Sigmoid colon (tissue), 7 donors: ENCODE measurements around the gene TP53INP2. TPM values are rescaled to one million over a fixed set of nuclear protein-coding genes. Genes with fewer than 3 reads are reported as not detected.
"Not testable (repeated sequence)": the region's sequence is repeated elsewhere in the genome, so short reads cannot be mapped to it uniquely, and the experiment has no call there.

Source experiments
- DNase-seq: peaks from one replicate; pipeline ENCODE4 v3.0.0-alpha.2; 2019
- H3K27ac ChIP-seq, 4 donors: fragments of 200-600 bp; sonication (generic); one replicate each; pipeline ENCODE4 v1.5.1; 2016 to 2019; ENCODE audit warnings: mild to moderate bottlenecking in 1 of 4
- H3K27me3 ChIP-seq, 3 donors: fragments of 200-600 bp; sonication (generic); one replicate each; pipeline ENCODE4 v1.5.1; 2019; ENCODE audit warnings: mild to moderate bottlenecking in 1 of 3
- H3K36me3 ChIP-seq, 4 donors: fragments of 200-600 bp; sonication (generic); one replicate each; pipeline ENCODE4 v1.5.1; 2016 to 2019
- H3K4me1 ChIP-seq, 4 donors: fragments of 200-600 bp; sonication (generic); one replicate each; pipeline ENCODE4 v1.5.1; 2017 to 2019
- H3K4me3 ChIP-seq, 4 donors: fragments of 200-600 bp; sonication (generic); one replicate each; pipeline ENCODE4 v1.5.1; 2017 to 2019; ENCODE audit warnings: mild to moderate bottlenecking in 2 of 4, moderate library complexity in 1 of 4
- H3K9me3 ChIP-seq, 4 donors: fragments of 200-600 bp in 3 of 4; sonication (generic) in 3 of 4; one replicate each; pipeline versions ENCODE4 v1.5.1 to v1.6.1; 2013 to 2019
- CTCF ChIP-seq, 4 experiments: fragments of 450-650 bp in 3 of 4; fragments of 200-600 bp in 1 of 4; IDR thresholded peaks; one replicate each; pipeline ENCODE4 v1.5.1; 2016 to 2019; ENCODE audit warnings: antibody characterized with exemption in 4 of 4, mild to moderate bottlenecking in 3 of 4, moderate library complexity in 2 of 4
- EP300 ChIP-seq, 4 donors: sonication (generic); formaldehyde crosslinking; IDR thresholded peaks; one replicate each; pipeline ENCODE4 v1.6.1; 2017; ENCODE audit warnings: antibody characterized with exemption in 4 of 4
- POLR2A ChIP-seq, 2 donors: fragments of 450-650 bp; IDR thresholded peaks; one replicate each; pipeline ENCODE4 v1.6.1; 2016; ENCODE audit warnings: antibody characterized with exemption in 2 of 2, mild to moderate bottlenecking in 2 of 2, moderate library complexity in 2 of 2
- POLR2AphosphoS5 ChIP-seq, 4 donors: sonication (generic); formaldehyde crosslinking; IDR thresholded peaks; one replicate each; pipeline ENCODE4 v1.6.1; 2017; ENCODE audit warnings: antibody characterized with exemption in 4 of 4
- WGBS, 2 donors: extraction: QIAGEN DNeasy Blood & Tissue Kit; methylation state at CpG; one replicate each; pipeline ENCODE4 v1.1.7; 2013; 5-methylcytosine and 5-hydroxymethylcytosine counted together
- intact Hi-C: fragments of 100-400 bp; cut with DNase I; formaldehyde crosslinking; loops from one replicate; pipeline ENCODE4 v1.15.1; 2023
- polyA plus RNA-seq, 3 donors: library from polyadenylated mRNA; stranded (reverse); fragments of 200-250 nt; gene quantifications; one replicate each; pipeline ENCODE4 v1.2.3, GENCODE V29; 2013
- total RNA-seq, 4 donors: library from RNA; depleted of rRNA; stranded (reverse); fragments of >200 nt; gene quantifications; one replicate each; pipeline ENCODE4 v1.1.0, GENCODE V29; 2016
- donor health status: healthy with polysubstance abuse.
- donor health status: Bipolar disorder and iron deficiency.
- donor health status: healthy.

Gene TP53INP2
- total and polyA plus RNA-seq, 7 donors: 11.5 to 252 (median 30.4) TPM

DNA sequence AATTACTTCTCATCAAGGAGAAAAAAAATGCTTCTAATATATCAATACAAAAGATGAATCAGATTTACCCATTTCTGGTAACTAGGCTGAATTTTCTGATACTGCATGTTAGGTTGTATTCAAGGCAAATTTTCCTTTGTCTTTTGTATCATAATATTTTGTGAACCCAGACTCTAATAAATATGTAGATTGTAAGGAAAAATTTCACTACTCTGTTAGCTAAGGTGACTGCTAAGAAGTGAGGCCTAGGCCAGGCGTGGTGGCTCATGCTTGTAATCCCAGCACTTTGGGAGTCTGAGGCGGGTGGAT, 12.7 kb downstream of the TP53INP2 start:
- Histone ChIP-seq H3K27me3 (no peaks in the 10 kb centered on the region), H3K27ac (no peak overlapping the region), H3K9me3 (no peaks in the 10 kb centered on the region), H3K36me3 (peaks cover 0 to 70% (median 5%) of the 10 kb centered on the region in 4 donors), H3K4me3 (no peak overlapping the region), H3K4me1 (no peaks in the 10 kb centered on the region)
- intact Hi-C loops: no loop called here
- WGBS, 2 donors: 91 to 96% methylated on average over 2 of the region's 2 CpGs
- TF ChIP-seq POLR2AphosphoS5 (IDR thresholded peaks at IDR 0.05) (no peak), CTCF (IDR thresholded peaks at IDR 0.05) (no peak), EP300 (IDR thresholded peaks at IDR 0.05) (no peak), POLR2A (IDR thresholded peaks at IDR 0.05) (no peak)
- DNase-seq: no peak

DNA sequence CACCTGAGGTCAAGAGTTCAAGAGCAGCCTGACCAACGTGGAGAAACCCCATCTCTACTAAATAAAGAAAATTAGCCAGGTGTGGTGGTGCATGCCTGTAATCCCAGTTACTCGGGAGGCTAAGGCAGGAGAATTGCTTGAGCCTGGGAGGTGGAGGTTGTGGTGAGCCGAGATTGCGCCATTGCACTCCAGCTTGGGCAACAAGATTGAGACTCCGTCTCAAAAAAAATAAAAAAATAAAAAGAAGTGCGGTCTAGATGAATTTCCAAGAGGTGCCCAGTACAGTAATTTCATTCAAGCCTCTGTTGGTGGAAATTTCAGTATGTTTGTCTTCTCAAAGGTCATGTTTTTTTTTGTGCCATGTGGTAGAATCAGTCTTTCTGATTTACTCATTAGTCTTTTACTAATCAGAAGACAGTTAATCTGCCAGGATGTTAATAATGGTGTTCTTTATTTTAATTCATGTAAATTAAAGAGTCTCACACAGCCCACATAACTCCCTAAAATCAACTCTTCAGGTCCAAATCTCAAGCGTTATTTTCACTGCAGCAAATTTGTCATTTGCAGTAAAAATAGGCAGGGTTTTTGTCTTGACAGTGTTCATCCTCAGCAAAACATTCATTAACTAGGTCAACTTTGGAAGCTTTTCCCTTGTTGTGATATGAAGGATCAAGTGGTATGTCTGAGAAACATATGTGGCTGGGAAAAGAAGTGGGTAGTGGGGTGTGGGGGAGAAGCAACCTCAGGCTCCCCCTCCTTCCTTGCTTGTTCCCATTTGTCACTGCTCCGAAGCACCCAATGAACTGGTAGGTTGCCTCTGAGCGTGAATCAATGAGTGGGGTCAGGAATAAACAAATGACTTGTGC, 13.3 kb downstream of the TP53INP2 start:
- WGBS, 2 donors: 85 to 86% methylated on average over 9 of the region's 9 CpGs
- no peaks in the 10 kb centered on the region for H3K9me3 ChIP-seq
- TF ChIP-seq POLR2AphosphoS5 (IDR thresholded peaks at IDR 0.05) (no peak), POLR2A (IDR thresholded peaks at IDR 0.05) (no peak), CTCF (IDR thresholded peaks at IDR 0.05) (no peak), EP300 (IDR thresholded peaks at IDR 0.05) (no peak)
- H3K27me3 ChIP-seq: no peaks in the 10 kb centered on the region
- peaks cover 0 to 64% (median 5%) of the 10 kb centered on the region in 4 donors for H3K36me3 ChIP-seq
- no peak for DNase-seq
- intact Hi-C loops: no loop called here
- H3K4me1 ChIP-seq: no peaks in the 10 kb centered on the region
- no peak overlapping the region for H3K27ac ChIP-seq
- H3K4me3 ChIP-seq: no peak overlapping the region

DNA sequence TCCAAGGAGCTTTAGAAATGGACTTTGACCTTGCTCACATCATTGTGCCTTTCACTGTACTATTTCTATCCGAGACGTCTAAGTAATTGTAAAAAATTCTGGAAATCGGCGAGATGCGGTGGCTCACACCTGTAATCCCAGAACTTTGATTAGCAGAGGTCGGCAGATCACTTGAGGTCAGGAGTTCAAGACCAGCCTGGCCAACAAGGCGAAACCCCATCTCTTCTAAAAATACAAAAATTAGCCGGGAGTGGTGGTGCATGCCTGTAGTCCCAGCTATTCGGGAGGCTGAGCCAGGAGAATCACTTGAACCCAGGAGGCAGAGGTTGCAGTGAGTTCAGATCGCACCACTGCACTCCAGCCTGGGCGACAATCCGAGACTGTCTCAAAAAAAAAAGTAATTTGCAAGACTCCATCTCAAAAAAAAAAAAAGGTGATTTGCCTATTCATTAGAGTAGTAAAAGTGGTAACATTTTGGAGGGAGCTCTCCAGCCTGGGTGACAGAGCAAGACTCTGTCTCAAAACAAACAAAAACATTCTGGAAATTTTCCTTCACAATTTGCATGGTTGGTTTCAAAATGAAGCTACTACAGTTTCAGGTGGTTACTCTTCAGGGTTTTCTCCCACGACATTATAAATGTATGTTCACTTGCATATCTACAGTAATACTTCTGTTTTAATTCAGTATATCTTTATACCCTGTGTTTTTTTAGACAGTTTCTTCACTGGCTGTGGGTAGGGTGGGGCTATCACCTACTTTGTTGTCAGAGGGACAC, 15.3 kb downstream of the TP53INP2 start:
- H3K27me3 ChIP-seq, H3K9me3 ChIP-seq, DNase-seq, intact Hi-C loops, H3K27ac ChIP-seq, H3K4me3 ChIP-seq, H3K4me1 ChIP-seq: not testable (repeated sequence)
- peaks cover 2 to 62% (median 6%) of the 10 kb centered on the region in 4 donors for H3K36me3 ChIP-seq
- WGBS, 2 donors: 92 to 93% methylated on average over 13 of the region's 13 CpGs

GRCh38 chr20:34720266-34720665, 16.1 kb downstream of the TP53INP2 start:
- H3K4me3 ChIP-seq: no peak overlapping the region
- intact Hi-C loops: no loop called here
- TF ChIP-seq CTCF (IDR thresholded peaks at IDR 0.05) (no peak), POLR2AphosphoS5 (IDR thresholded peaks at IDR 0.05) (no peak), EP300 (IDR thresholded peaks at IDR 0.05) (no peak), POLR2A (IDR thresholded peaks at IDR 0.05) (no peak)
- H3K27me3 ChIP-seq: no peaks in the 10 kb centered on the region
- WGBS, 2 donors: 74 to 76% methylated on average over 2 of the region's 2 CpGs
- no peak overlapping the region for H3K27ac ChIP-seq
- no peaks in the 10 kb centered on the region for H3K9me3 ChIP-seq
- no peak for DNase-seq
- H3K4me1 ChIP-seq: no peaks in the 10 kb centered on the region
- H3K36me3 ChIP-seq: peaks cover 5 to 62% (median 10%) of the 10 kb centered on the region in 4 donors

- H3K4me3 ChIP-seq, H3K27me3 ChIP-seq, DNase-seq, H3K27ac ChIP-seq, H3K9me3 ChIP-seq, intact Hi-C loops, H3K4me1 ChIP-seq: not testable (repeated sequence)
- WGBS, 2 donors: 93 to 94% methylated on average over 3 of the region's 3 CpGs
- H3K36me3 ChIP-seq: peaks cover 8 to 62% (median 24%) of the 10 kb centered on the region in 4 donors
Measured at GRCh38 chr20:34722560-34722959, 18.4 kb downstream of the TP53INP2 start.
